IPS-18c (cell line): ENCODE results near the gene CCNH.

Experiments
- H3K4me3 ChIP-seq: 2 replicates; pipeline ENCODE4 v1.7.0; 2013; ENCODE audit warnings: low read depth, mild to moderate bottlenecking, low read length, moderate library complexity; ENCODE audit not compliant: insufficient read depth
- H3K9me3 ChIP-seq: one replicate; pipeline ENCODE4 v1.6.1; 2013; ENCODE audit warnings: mild to moderate bottlenecking, low read length, moderate library complexity; ENCODE audit not compliant: control insufficient read depth, insufficient read depth

The CCNH gene

GRCh38 chr5:87412630-87413342, at the start of gene CCNH:
Gene CCNH (minus strand): TSS chr5:87412930. CDS start chr5:87412794, 136 bp downstream.
- Histone ChIP-seq H3K4me3 (peak within 1 kb of the TSS; percentile 91), H3K9me3 (no peaks in the 10 kb centered on the region)

GRCh38 chr5:87457706-87458105, 45.0 kb upstream of the CCNH start:
- Histone ChIP-seq H3K4me3 (no peak overlapping the region), H3K9me3 (no peaks in the 10 kb centered on the region)

DNA sequence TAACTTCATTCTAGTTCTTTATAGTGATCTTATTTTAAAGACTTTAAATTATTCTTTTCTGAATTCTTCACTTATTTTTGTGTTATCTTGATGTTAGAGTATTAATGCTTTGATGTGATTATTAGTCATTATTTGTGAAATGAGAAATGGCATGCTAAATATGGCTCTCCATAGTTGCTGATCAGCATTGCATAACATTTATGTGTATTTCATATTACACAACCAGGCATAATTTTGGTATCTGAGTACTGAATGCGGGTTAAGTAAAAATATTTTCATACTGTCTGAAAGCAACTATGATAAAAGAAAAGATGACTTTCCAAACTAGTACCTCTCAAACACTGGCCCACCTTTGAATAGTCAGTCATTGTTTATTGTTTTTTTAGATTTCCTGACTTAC, 41.1 kb upstream of the CCNH start:
- no peak overlapping the region for H3K4me3 ChIP-seq
- H3K9me3 ChIP-seq = no peaks in the 10 kb centered on the region

DNA sequence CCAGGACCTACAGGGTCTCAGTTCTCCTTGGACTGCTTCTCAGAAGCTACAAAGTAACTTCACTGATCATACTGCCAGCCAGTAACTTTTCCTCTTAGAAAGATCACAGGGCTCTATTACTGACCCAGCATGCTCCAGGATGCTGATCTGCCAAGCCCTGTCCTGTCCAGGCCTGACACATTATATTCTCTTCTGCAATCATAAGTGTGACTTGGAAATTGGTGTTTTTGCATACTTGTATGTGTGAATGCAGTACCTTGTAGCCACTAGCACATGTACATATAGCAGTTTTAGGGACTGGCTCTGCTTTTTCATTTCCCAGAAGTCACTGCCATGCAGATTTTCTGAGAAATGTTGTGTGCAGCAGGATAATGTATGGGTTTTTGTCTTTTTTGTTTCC, 40.1 kb upstream of the CCNH start:
- no peaks in the 10 kb centered on the region for H3K9me3 ChIP-seq
- no peak overlapping the region for H3K4me3 ChIP-seq

- Histone ChIP-seq H3K4me3 (no peak overlapping the region), H3K9me3 (no peaks in the 10 kb centered on the region)
These were observed 29.7 kb upstream of the CCNH start for GRCh38 chr5:87442419-87442818.

- H3K4me3 ChIP-seq = no peak overlapping the region
- H3K9me3 ChIP-seq = no peaks in the 10 kb centered on the region
These were observed 25.5 kb upstream of the CCNH start for GRCh38 chr5:87438231-87438630.

GRCh38 chr5:87437724-87438123, 25.0 kb upstream of the CCNH start:
- Histone ChIP-seq H3K4me3 (no peak overlapping the region), H3K9me3 (no peaks in the 10 kb centered on the region)

DNA sequence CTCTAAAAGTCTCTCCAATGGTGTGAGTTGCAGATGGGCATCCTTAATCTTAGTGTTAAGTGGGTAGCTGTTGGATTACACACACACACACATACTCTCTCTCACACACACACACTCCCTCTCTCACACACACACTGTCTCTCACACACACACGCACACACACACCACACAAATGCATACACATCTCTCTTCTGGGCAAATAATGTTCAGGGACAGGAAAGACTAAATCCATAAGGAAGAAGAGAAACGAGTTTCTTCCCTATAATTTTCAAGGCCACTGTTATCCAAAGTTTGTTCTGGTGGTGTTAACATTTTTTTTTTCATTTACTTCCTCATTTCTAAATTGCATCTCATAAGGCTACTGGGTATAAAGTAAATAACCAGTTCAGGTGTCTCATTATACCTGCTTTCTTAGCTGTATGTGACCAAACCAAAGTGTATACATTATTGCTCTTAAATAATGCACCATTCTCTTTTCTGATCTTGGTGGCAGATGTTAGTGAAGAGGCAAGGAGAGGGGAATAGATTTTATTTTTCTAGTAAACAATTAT, 22.5 kb upstream of the CCNH start:
- H3K4me3 ChIP-seq = no peak overlapping the region
- H3K9me3 ChIP-seq = no peaks in the 10 kb centered on the region

- Histone ChIP-seq H3K9me3 (no peaks in the 10 kb centered on the region), H3K4me3 (no peak overlapping the region)
These were observed 21.7 kb upstream of the CCNH start for GRCh38 chr5:87434461-87434860.

DNA sequence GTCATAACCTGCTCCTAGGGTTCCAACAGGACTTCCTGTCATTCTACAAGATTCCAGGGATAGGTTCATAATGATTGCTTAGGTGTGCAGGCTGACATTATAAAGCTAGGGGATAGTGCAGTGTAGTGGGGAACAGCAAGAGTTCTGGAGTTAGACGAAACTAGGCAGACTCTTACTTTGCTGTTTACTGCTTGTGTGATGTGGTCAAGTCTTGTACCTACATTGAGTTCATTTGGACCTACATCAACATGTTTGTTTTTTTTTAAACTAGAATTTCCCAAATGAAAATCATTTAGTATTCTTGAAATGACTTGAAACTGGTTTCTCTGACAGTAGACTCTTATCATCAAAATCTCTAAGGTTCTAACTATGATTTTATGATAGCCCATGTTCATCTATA, 21.2 kb upstream of the CCNH start:
- Histone ChIP-seq H3K9me3 (no peaks in the 10 kb centered on the region), H3K4me3 (no peak overlapping the region)

DNA sequence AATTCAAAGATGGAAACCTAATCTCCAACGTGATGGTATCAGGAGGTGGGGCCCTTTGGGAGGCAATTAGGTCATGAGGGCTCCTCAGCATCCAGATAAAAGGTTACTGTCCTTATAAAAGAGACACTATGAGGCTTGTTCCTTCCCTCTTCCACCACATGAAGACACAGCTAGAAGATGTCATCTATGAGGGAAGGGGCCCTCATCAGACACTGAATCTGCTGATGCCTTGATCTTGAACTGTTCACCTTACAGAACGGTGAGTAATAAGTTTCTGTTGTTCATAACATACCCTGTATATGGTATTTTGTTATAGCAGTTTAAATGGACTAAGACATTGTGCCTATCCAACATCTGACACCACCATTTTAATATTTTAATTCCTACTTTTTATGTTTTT, 19.7 kb upstream of the CCNH start:
- Histone ChIP-seq H3K4me3 (no peak overlapping the region), H3K9me3 (no peaks in the 10 kb centered on the region)

DNA sequence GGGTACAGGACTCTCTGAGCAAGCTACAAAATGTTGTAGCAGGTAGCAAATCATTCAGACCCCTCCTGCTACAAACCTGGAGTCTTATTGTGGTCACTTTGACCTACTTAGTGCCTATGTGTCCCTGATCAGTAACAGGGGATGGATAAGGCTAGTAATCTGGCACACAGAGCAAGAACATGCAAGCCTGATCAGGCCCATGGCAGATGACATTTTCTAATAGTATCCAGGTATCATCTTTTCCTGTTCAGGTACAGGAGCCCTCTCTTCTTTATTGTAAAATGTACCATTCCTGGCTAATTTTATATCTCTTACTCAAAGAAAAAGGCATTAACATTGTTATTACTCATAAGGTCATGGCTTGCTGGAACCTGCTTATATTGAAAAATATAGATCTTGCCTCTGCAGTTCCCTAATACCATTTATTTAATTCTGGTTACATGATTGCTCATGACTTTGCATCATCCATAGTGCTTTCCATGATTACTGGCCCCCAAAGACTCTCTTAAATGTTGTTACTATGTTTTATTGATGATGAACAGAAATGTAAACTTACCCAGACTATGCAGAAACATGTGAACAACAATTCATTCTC, 18.2 kb upstream of the CCNH start:
- Histone ChIP-seq H3K9me3 (no peaks in the 10 kb centered on the region), H3K4me3 (no peak overlapping the region)

DNA sequence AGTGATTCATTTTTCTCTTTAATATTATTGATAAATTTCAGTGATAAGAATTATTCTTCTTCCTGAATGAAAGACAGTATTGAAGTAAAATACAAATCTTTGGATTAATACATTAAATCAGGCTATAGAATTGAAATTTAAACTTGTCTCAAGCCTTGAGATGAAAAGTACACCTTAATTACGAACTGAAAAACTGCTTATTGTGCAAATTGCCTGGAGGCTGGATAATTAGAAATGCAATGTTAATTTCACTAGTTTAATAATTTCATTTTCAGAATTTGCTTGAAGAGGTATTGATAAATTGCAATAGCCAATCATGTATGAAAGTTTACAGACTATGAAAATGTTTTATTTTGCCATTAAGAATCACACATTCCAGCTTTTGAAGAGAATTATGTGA, 11.0 kb upstream of the CCNH start:
- no peak overlapping the region for H3K4me3 ChIP-seq

GRCh38 chr5:87421307-87421706, 8.6 kb upstream of the CCNH start:
- Histone ChIP-seq H3K4me3 (no peak overlapping the region), H3K9me3 (no peaks in the 10 kb centered on the region)

More for the DNA sequence above, 11.0 kb upstream of the CCNH start:
- no peaks in the 10 kb centered on the region for H3K9me3 ChIP-seq

GRCh38 chr5:87418506-87418905, 5.8 kb upstream of the CCNH start:
- Histone ChIP-seq H3K4me3 (no peak overlapping the region), H3K9me3 (no peaks in the 10 kb centered on the region)

DNA sequence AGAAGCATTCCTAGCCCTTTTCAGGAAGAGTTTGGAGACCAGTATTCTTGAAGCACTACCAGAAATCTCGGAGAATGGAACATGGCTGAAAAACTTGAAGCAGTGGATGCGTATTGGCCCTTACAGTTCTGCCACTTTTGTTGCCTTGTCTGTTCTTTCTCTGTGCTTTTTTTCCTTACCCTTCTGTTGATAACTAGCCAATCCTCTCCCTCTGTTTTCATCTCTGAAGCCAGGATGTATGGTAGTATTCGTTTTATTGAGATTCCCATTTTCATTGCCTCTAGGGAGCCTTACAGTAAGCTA, 564 bp upstream of the CCNH start:
- Histone ChIP-seq H3K9me3 (no peaks in the 10 kb centered on the region), H3K4me3 (peak overlapping the region; percentile 65)

GRCh38 chr5:87411973-87412629, 629 bp downstream of the CCNH start:
- no peaks in the 10 kb centered on the region for H3K9me3 ChIP-seq
- peak overlapping the region; percentile 91 for H3K4me3 ChIP-seq

- Histone ChIP-seq H3K9me3 (no peaks in the 10 kb centered on the region), H3K4me3 (peak overlapping the region; percentile 91)
These were observed 1.2 kb downstream of the CCNH start for GRCh38 chr5:87411586-87411972.
